HG02759 (cell line): ENCODE results near the gene SULF2.
"Not testable (repeated sequence)": the region's sequence is repeated elsewhere in the genome, so short reads cannot be mapped to it uniquely, and the experiment has no call there.

Source experiments
- ATAC-seq: cut with Tn5 transposase; IDR thresholded peaks from one replicate; pipeline ENCODE4 v1.9.1; 2021; ENCODE audit warnings: mild to moderate bottlenecking, moderate library complexity; ENCODE audit not compliant: unreplicated experiment

The SULF2 gene

GRCh38 chr20:47785311-47785853 lies at the start of gene SULF2:
Gene SULF2 (minus strand): TSS chr20:47785481. CDS start chr20:47757363, 28,118 bp downstream.
- no peak for ATAC-seq

GRCh38 chr20:47831675-47832074 lies 46.4 kb upstream of the SULF2 start:
- not testable (repeated sequence) for ATAC-seq

GRCh38 chr20:47826716-47827115 lies 41.4 kb upstream of the SULF2 start:
- ATAC-seq, result not testable (repeated sequence)

GRCh38 chr20:47826006-47826405 lies 40.7 kb upstream of the SULF2 start:
- ATAC-seq, result not testable (repeated sequence)

- ATAC-seq, result no peak
Observed at GRCh38 chr20:47825011-47825762, 39.9 kb upstream of the SULF2 start.

- not testable (repeated sequence) for ATAC-seq
Observed at GRCh38 chr20:47823941-47824340, 38.7 kb upstream of the SULF2 start.

- ATAC-seq, result no peak
Observed at GRCh38 chr20:47821481-47822100, 36.3 kb upstream of the SULF2 start.

GRCh38 chr20:47818996-47819609 lies 33.8 kb upstream of the SULF2 start:
- no peak for ATAC-seq

GRCh38 chr20:47818466-47818865 lies 33.2 kb upstream of the SULF2 start:
- no peak for ATAC-seq

GRCh38 chr20:47818016-47818415 lies 32.7 kb upstream of the SULF2 start:
- no peak for ATAC-seq

- no peak for ATAC-seq
Observed at GRCh38 chr20:47817573-47817972, 32.3 kb upstream of the SULF2 start.

- ATAC-seq, result no peak
Observed at GRCh38 chr20:47816487-47817451, 31.5 kb upstream of the SULF2 start.

GRCh38 chr20:47815866-47816265 lies 30.6 kb upstream of the SULF2 start:
- ATAC-seq, result no peak

GRCh38 chr20:47815416-47815806 lies 30.1 kb upstream of the SULF2 start:
- ATAC-seq, result no peak

- ATAC-seq, result no peak
Observed at GRCh38 chr20:47814632-47815415, 29.5 kb upstream of the SULF2 start.

GRCh38 chr20:47810721-47811347 lies 25.6 kb upstream of the SULF2 start:
- no peak for ATAC-seq

GRCh38 chr20:47810116-47810677 lies 24.9 kb upstream of the SULF2 start:
- no peak for ATAC-seq

- ATAC-seq, result no peak
Observed at GRCh38 chr20:47809161-47809960, 24.1 kb upstream of the SULF2 start.
